HCT116 (cell line): ENCODE results near the gene SEMA5A. TPM values are rescaled to one million over a fixed set of nuclear protein-coding genes. Genes with fewer than 3 reads are reported as not detected.

Source experiments
- ATAC-seq: fragments of 200-7000 bp; cut with Tn5 transposase; 2 replicates; pipeline ENCODE4 v1.9.1; 2020; ENCODE audit warnings: mild to moderate bottlenecking, moderate library complexity
- BruUV-seq: library from RNA; stranded (reverse); fragments of 400-500 nt; replicated peaks from 2 replicates; lab custom pipeline; 2021; lab: Mats Ljungman, UMichigan
- CTCF ChIA-PET: fragments of 300-600 bp; sonication (Branson Sonifier 250); formaldehyde crosslinking; loops from one replicate; lab custom pipeline; 2021; ENCODE audit warnings: antibody characterized with exemption; lab: Charles Lee
- POLR2A ChIA-PET: fragments of 300-600, 350-600 bp; sonication (Branson Sonifier 250); formaldehyde crosslinking; loops from one replicate; lab custom pipeline; 2021; ENCODE audit warnings: antibody characterized with exemption; lab: Charles Lee
- RAD21 ChIA-PET, 2 experiments: fragments of 300-600 bp; sonication (Branson Sonifier 250); formaldehyde crosslinking; loops; one replicate each; lab custom pipeline; 2023; ENCODE audit warnings: low total read pairs in 2 of 2; ENCODE audit not compliant: uncharacterized antibody in 2 of 2, unreplicated experiment in 2 of 2, low non-redundant PET in 1 of 2; lab: Charles Lee
- DNase-seq: peaks from one replicate; pipeline ENCODE4 v3.0.0-alpha.2; 2010; ENCODE audit warnings: low read depth, low spot score
- H2AFZ ChIP-seq: fragments of 200-600 bp; shearing (Covaris generic), sonication (generic); 2 replicates; pipeline ENCODE4 v1.6.1; 2017; ENCODE audit warnings: low read depth, mixed run types, mixed read lengths, antibody characterized with exemption, low read length; ENCODE audit not compliant: poor library complexity, severe bottlenecking
- H3K27ac ChIP-seq: 2 replicates; pipeline ENCODE4 v1.5.1; 2012; ENCODE audit warnings: low read depth, low read length
- H3K27me3 ChIP-seq: fragments of 200-600 bp; sonication (generic); 2 replicates; pipeline ENCODE4 v1.6.1; 2016; ENCODE audit warnings: mixed run types, low read length, mixed read lengths; ENCODE audit not compliant: insufficient read depth
- H3K36me3 ChIP-seq, 2 experiments: fragments of 200-500 bp in 1 of 2; fragments of 200-600 bp in 1 of 2; sonication (Bioruptor generic) in 1 of 2; sonication (generic) in 1 of 2; 2 replicates each; pipeline versions ENCODE4 v1.5.1 to v1.6.1; 2014 to 2016; ENCODE audit warnings: low read length in 2 of 2, inconsistent platforms in 1 of 2, mixed read lengths in 1 of 2, mixed run types in 1 of 2; ENCODE audit not compliant: insufficient read depth in 2 of 2, control insufficient read depth in 1 of 2
- H3K4me1 ChIP-seq, 2 experiments: fragments of 200-600 bp in 1 of 2; sonication (generic) in 1 of 2; 2 replicates each; pipeline versions ENCODE4 v1.5.1 to v1.6.1; 2012 to 2017; ENCODE audit warnings: low read length in 2 of 2, inconsistent platforms in 1 of 2, mild to moderate bottlenecking in 1 of 2, mixed read lengths in 1 of 2, mixed run types in 1 of 2, moderate library complexity in 1 of 2; ENCODE audit not compliant: insufficient read depth in 2 of 2, control insufficient read depth in 1 of 2
- H3K4me2 ChIP-seq: fragments of 200-600 bp; sonication (generic); 2 replicates; pipeline ENCODE4 v1.6.1; 2017; ENCODE audit warnings: mixed run types, low read length, mixed read lengths
- H3K4me3 ChIP-seq, 2 experiments: fragments of 200-600 bp in 1 of 2; sonication (generic) in 1 of 2; replicated peaks in 1 of 2; 2 replicates each; pipeline ENCODE4 v1.5.1; 2011 to 2016; ENCODE audit warnings: low read length in 2 of 2, control low read depth in 1 of 2, low read depth in 1 of 2, mild to moderate bottlenecking in 1 of 2, mixed read lengths in 1 of 2, mixed run types in 1 of 2
- H3K79me2 ChIP-seq: fragments of 200-600 bp; sonication (generic); 2 replicates; pipeline ENCODE4 v1.6.1; 2017; ENCODE audit warnings: mild to moderate bottlenecking, mixed run types, low read length, moderate library complexity, mixed read lengths; ENCODE audit not compliant: insufficient read depth
- H3K9ac ChIP-seq: fragments of 200-600 bp; sonication (generic); 2 replicates; pipeline ENCODE4 v1.6.1; 2016; ENCODE audit warnings: low read length, mixed read lengths
- H3K9me2 ChIP-seq: fragments of 200-600 bp; sonication (generic), shearing (Covaris generic); 2 replicates; pipeline ENCODE4 v1.6.1; 2017; ENCODE audit warnings: mixed run types, mild to moderate bottlenecking, moderate library complexity; ENCODE audit not compliant: insufficient read depth
- H3K9me3 ChIP-seq, 2 experiments: fragments of 200-500 bp in 1 of 2; fragments of 200-600 bp in 1 of 2; sonication (Bioruptor generic) in 1 of 2; sonication (generic) in 1 of 2; 2 replicates each; pipeline ENCODE4 v1.6.1; 2014 to 2017; ENCODE audit warnings: low read length in 2 of 2, mixed read lengths in 2 of 2, inconsistent platforms in 1 of 2, low read depth in 1 of 2, mild to moderate bottlenecking in 1 of 2, mixed run types in 1 of 2, moderate library complexity in 1 of 2; ENCODE audit not compliant: control insufficient read depth in 1 of 2, insufficient read depth in 1 of 2
- H4K20me1 ChIP-seq: fragments of 200-600 bp; sonication (generic), shearing (Covaris generic); 2 replicates; pipeline ENCODE4 v1.6.1; 2017; ENCODE audit warnings: mixed run types, mild to moderate bottlenecking, moderate library complexity; ENCODE audit not compliant: insufficient read depth
- CEBPB ChIP-seq: IDR thresholded peaks from 2 replicates; pipeline ENCODE4 v1.6.1; 2012; ENCODE audit warnings: low read depth
- FOSL1 ChIP-seq: IDR thresholded peaks from 2 replicates; pipeline ENCODE4 v1.6.1; 2012; ENCODE audit warnings: low read depth
- JUND ChIP-seq: IDR thresholded peaks from 2 replicates; pipeline ENCODE4 v1.6.1; 2012
- POLR2A ChIP-seq: IDR thresholded peaks from 2 replicates; pipeline ENCODE4 v1.7.0; 2011; ENCODE audit warnings: borderline replicate concordance; ENCODE audit not compliant: insufficient read depth, insufficient read length; ENCODE audit errors: extremely low read depth
- POLR2AphosphoS5 ChIP-seq: IDR thresholded peaks from 2 replicates; pipeline ENCODE4 v1.6.1; 2011; ENCODE audit warnings: mild to moderate bottlenecking, low read depth, low read length, moderate library complexity
- RAD21 ChIP-seq: IDR thresholded peaks from 2 replicates; pipeline ENCODE4 v1.6.1; 2012; ENCODE audit warnings: low read depth, mild to moderate bottlenecking
- SIN3A ChIP-seq: IDR thresholded peaks from 2 replicates; pipeline ENCODE4 v1.6.1; 2012; ENCODE audit warnings: low read depth
- SP1 ChIP-seq: IDR thresholded peaks from 2 replicates; pipeline ENCODE4 v1.6.1; 2012; ENCODE audit warnings: low read depth
- SRF ChIP-seq: IDR thresholded peaks from 2 replicates; pipeline ENCODE4 v1.6.1; 2012; ENCODE audit warnings: low read depth
- YY1 ChIP-seq: IDR thresholded peaks from 2 replicates; pipeline ENCODE4 v1.6.1; 2011; ENCODE audit warnings: low read length, low read depth, moderate library complexity, mild to moderate bottlenecking; ENCODE audit not compliant: insufficient replicate concordance; ENCODE audit errors: extremely low read depth
- ZBTB33 ChIP-seq: IDR thresholded peaks from 2 replicates; pipeline ENCODE4 v1.6.1; 2011; ENCODE audit warnings: mild to moderate bottlenecking, low read length, moderate library complexity; ENCODE audit not compliant: insufficient replicate concordance; ENCODE audit errors: extremely low read depth
- ZFX ChIP-seq: fragments of 450-650 bp; IDR thresholded peaks from 2 replicates; pipeline ENCODE4 v1.6.1; 2017
- intact Hi-C: fragments of 100-400 bp; cut with micrococcal nuclease; formaldehyde crosslinking; loops from 2 replicates; pipeline ENCODE4 v1.10.0; 2022
- total RNA-seq: library from RNA; stranded (reverse); gene quantifications from one replicate; pipeline ENCODE4 v1.2.1, GENCODE V29; 2021; ENCODE audit not compliant: unreplicated experiment

Gene SEMA5A
- total RNA-seq, 1 experiment from 2014 or later = 0.02 TPM

- no peak overlapping the region for H2AFZ ChIP-seq
- no peak for DNase-seq
- H3K4me3 ChIP-seq = no peak overlapping the region
- no peak for TF ChIP-seq JUND
- BruUV-seq = no TSS peak
- no peaks in the 10 kb centered on the region for H4K20me1 ChIP-seq
- POLR2A ChIA-PET = no interaction called here
- H3K36me3 ChIP-seq = no peaks in the 10 kb centered on the region
- no peak for ATAC-seq
- H3K4me2 ChIP-seq = no peak overlapping the region
- H3K27me3 ChIP-seq = no peaks in the 10 kb centered on the region
- H3K4me1 ChIP-seq = no peaks in the 10 kb centered on the region
- RAD21 ChIA-PET = no interaction called here
- peaks cover 16 to 34% of the 10 kb centered on the region in 2 experiments; a peak in 2 of 4 replicates for H3K9me3 ChIP-seq
- H3K27ac ChIP-seq = no peak overlapping the region
- CTCF ChIA-PET = no interaction called here
- no peaks in the 10 kb centered on the region for H3K9me2 ChIP-seq
- no peak overlapping the region for H3K9ac ChIP-seq
- intact Hi-C loops = no loop called here
- no peaks in the 10 kb centered on the region for H3K79me2 ChIP-seq
Measured at GRCh38 chr5:9348401-9348996, 197.4 kb downstream of the SEMA5A start.

GRCh38 chr5:9347541-9348295, 198.2 kb downstream of the SEMA5A start:
- H3K4me2 ChIP-seq = no peak overlapping the region
- DNase-seq = no peak

More at GRCh38 chr5:9347541-9348295, 198.2 kb downstream of the SEMA5A start:
- TF ChIP-seq ZBTB33 (no peak), SRF (no peak), YY1 (no peak), RAD21 (no peak), FOSL1 (no peak), CEBPB (no peak), SIN3A (no peak), POLR2AphosphoS5 (no peak), SP1 (no peak), POLR2A (no peak), ZFX (no peak)
- H3K27me3 ChIP-seq = no peaks in the 10 kb centered on the region
- no TSS peak for BruUV-seq
- no peaks in the 10 kb centered on the region for H3K9me2 ChIP-seq
- ChIA-PET POLR2A (no interaction called here), RAD21 (no interaction called here), CTCF (no interaction called here)
- no peak overlapping the region for H2AFZ ChIP-seq
- H3K9ac ChIP-seq = no peak overlapping the region
- peaks cover 16 to 37% of the 10 kb centered on the region in 2 experiments; a peak in 2 of 4 replicates for H3K9me3 ChIP-seq
- no peak overlapping the region for H3K4me3 ChIP-seq
- H3K36me3 ChIP-seq = no peaks in the 10 kb centered on the region
- no peak overlapping the region for H3K27ac ChIP-seq
- no peaks in the 10 kb centered on the region for H3K79me2 ChIP-seq
- H4K20me1 ChIP-seq = no peaks in the 10 kb centered on the region
- ATAC-seq = no peak
- no peaks in the 10 kb centered on the region for H3K4me1 ChIP-seq
- intact Hi-C loops = no loop called here
